ENCODE results near the gene CFAP97. TPM values are rescaled to one million over a fixed set of nuclear protein-coding genes. Genes with fewer than 3 reads are reported as not detected.

Gene CFAP97
- total and polyA plus RNA-seq, 9 of the 15 experiments (the other 6 are each of a cell fraction or from before 2014, with no cell fraction given): 17.3 to 57.8 (median 44.4) TPM

- TF ChIP-seq FOXP4 (CRISPR knock-in tag; IDR thresholded peaks at IDR 0.05; ENCODE audit: borderline replicate concordance) (0 out of 2 replicates have a peak, but pooled peaks have one; percentile 23), RCOR1 (IDR thresholded peaks at IDR 0.05; ENCODE audit: borderline replicate concordance in 1 of 2, low read depth in 2 of 2, low read length in 2 of 2) (no peak; a peak in 1 of 4 replicates), L3MBTL2 (IDR thresholded peaks at IDR 0.05) (peak; percentile 17; the same call in 1 of the 2 replicates), EP400 (IDR thresholded peaks at IDR 0.05) (0 out of 2 replicates have a peak, but pooled peaks have one; percentile 16), STAT6 (CRISPR knock-in tag; IDR thresholded peaks at IDR 0.05) (no peak)
These were observed 36.6 kb downstream of the CFAP97 start (continued) for GRCh38 chr4:185167234-185167633.

GRCh38 chr4:185165605-185166063 is 38.2 kb downstream of the CFAP97 start:
- Histone ChIP-seq H3K9me1 (ENCODE audit: control insufficient read depth, insufficient read depth, low read length) (no peaks in the 10 kb centered on the region), H3K79me2 (ENCODE audit: control insufficient read depth, insufficient read depth, low read length) (peaks cover 4% of the 10 kb centered on the region; the same call in 1 of the 3 replicates), H3K4me2 (ENCODE audit: insufficient read depth, low read length) (no peak overlapping the region), H3K36me3 (ENCODE audit: control insufficient read depth, insufficient read depth, low read length) (peaks cover 84% of the 10 kb centered on the region), H3K9ac (ENCODE audit: insufficient read depth in 1 of 2, low read depth in 2 of 2, low read length in 2 of 2) (no peak overlapping the region), H4K20me1 (replicated peaks; ENCODE audit: control insufficient read depth, insufficient read depth, low read length) (no peaks in the 10 kb centered on the region), H3K27me3 (ENCODE audit: control insufficient read depth in 2 of 2, insufficient read depth in 2 of 2, low read length in 2 of 2) (no peaks in the 10 kb centered on the region), H3K9me3 (replicated peaks; ENCODE audit: control insufficient read depth, insufficient read depth, low read depth, low read length) (no peaks in the 10 kb centered on the region), H3K27ac (ENCODE audit: extremely low read depth, low read depth, low read length) (no peak overlapping the region), H3K4me1 (replicated peaks in 1 of 2; ENCODE audit: control insufficient read depth in 2 of 2, insufficient read depth in 2 of 2, low read length in 2 of 2) (peaks cover 3 to 9% of the 10 kb centered on the region in 2 experiments; a peak in 2 of 5 replicates), H3K4me3 (no peak overlapping the region), H2AFZ (ENCODE audit: low read depth, low read length) (no peak overlapping the region)
- WGBS (ENCODE audit: insufficient coverage, low coverage, missing lambda C conversion rate): 62% methylated on average over 2 of the region's 2 CpGs
- in situ Hi-C loops (cut with MboI) (no loop called here), intact Hi-C loops (cut with micrococcal nuclease) (no loop called here)
- no TSS peak for BruUV-seq (replicated peaks)
- POLR2A ChIA-PET: interaction anchor here (0.9 kb wide), 1 partner anchor 8 kb away, joined by 4 read pairs; no protein-coding TSS in a partner anchor
- FAIRE-seq: no peak
- no peak for DNase-seq (ENCODE audit: extremely low read depth in 1 of 4, low spot score in 3 of 4)
- CTCF ChIA-PET (ENCODE audit: low intra/inter-chr PET ratio): no interaction called here
- ATAC-seq: no peak
- TF ChIP-seq CBX8 (IDR thresholded peaks at IDR 0.05; ENCODE audit: borderline replicate concordance, extremely low read depth, low read depth, low read length, poor library complexity, severe bottlenecking) (no peak), ARNT (IDR thresholded peaks at IDR 0.05) (no peak), TEAD2 (tag; IDR thresholded peaks at IDR 0.05) (no peak), SNRNP70 (optimal IDR thresholded peaks at IDR 0.05; ENCODE audit: low read depth, low read length) (no peak), MTA2 (IDR thresholded peaks at IDR 0.05; ENCODE audit: low read depth) (no peak), YBX1 (IDR thresholded peaks at IDR 0.05) (no peak), SMAD1 (IDR thresholded peaks at IDR 0.05; ENCODE audit: low read depth, low read length, partially characterized antibody) (no peak), IRF9 (tag; IDR thresholded peaks at IDR 0.05) (no peak), CEBPB (tag; IDR thresholded peaks at IDR 0.05) (0 out of 2 replicates have a peak, but pooled peaks have one; percentile 15), HDAC3 (IDR thresholded peaks at IDR 0.05; ENCODE audit: borderline replicate concordance, partially characterized antibody) (no peak)
